GM12891 (cell line): ENCODE measurements around the gene PPM1A.

Experiments
- DNase-seq: peaks from one replicate; pipeline ENCODE4 v3.0.0; 2011; ENCODE audit warnings: low spot score; ENCODE audit not compliant: insufficient read length
- FAIRE-seq: peaks from 2 replicates; lab custom pipeline; 2011; peaks lifted over from hg19 to GRCh38; lab: Jason Lieb, UNC
- PAX5 ChIP-seq: IDR thresholded peaks from 2 replicates; pipeline ENCODE4 v1.6.1; 2011; ENCODE audit warnings: low read length, moderate library complexity, mild to moderate bottlenecking; ENCODE audit not compliant: insufficient read depth, severe bottlenecking
- POLR2A ChIP-seq: IDR thresholded peaks from 2 replicates; pipeline ENCODE4 v1.6.1; 2011; ENCODE audit warnings: low read depth, low read length, control low read depth
- POLR2AphosphoS5 ChIP-seq: IDR thresholded peaks from 2 replicates; pipeline ENCODE4 v1.6.1; 2011; ENCODE audit warnings: low read depth, low read length, control low read depth
- POU2F2 ChIP-seq: IDR thresholded peaks from 2 replicates; pipeline ENCODE4 v1.6.1; 2011; ENCODE audit warnings: low read depth, mild to moderate bottlenecking, control low read depth, low read length, moderate library complexity
- SPI1 ChIP-seq: IDR thresholded peaks from 2 replicates; pipeline ENCODE4 v1.6.1; 2011; ENCODE audit warnings: low read depth, low read length, control low read depth
- TAF1 ChIP-seq: IDR thresholded peaks from 2 replicates; pipeline ENCODE4 v1.6.1; 2011; ENCODE audit warnings: low read depth, low read length, control low read depth

PPM1A gene

GRCh38 chr14:60277605-60278190 lies 28.7 kb downstream of the PPM1A start:
- TF ChIP-seq TAF1 = no peak
- no peak for TF ChIP-seq SPI1
- TF ChIP-seq POU2F2 = no peak
- TF ChIP-seq POLR2AphosphoS5 = no peak
- TF ChIP-seq PAX5 = no peak
- no peak for TF ChIP-seq POLR2A
- DNase-seq (no peak), FAIRE-seq (peak; percentile 13)

- FAIRE-seq = no peak
Measured at GRCh38 chr14:60278350-60278749, 29.3 kb downstream of the PPM1A start.

GRCh38 chr14:60287452-60287851 lies 38.4 kb downstream of the PPM1A start:
- FAIRE-seq = no peak
- TF ChIP-seq PAX5 = no peak
- TF ChIP-seq POU2F2 = no peak
- no peak for TF ChIP-seq POLR2A
- TF ChIP-seq SPI1 = no peak
- no peak for TF ChIP-seq TAF1
- TF ChIP-seq POLR2AphosphoS5 = no peak
- no peak for DNase-seq

More at GRCh38 chr14:60278350-60278749, 29.3 kb downstream of the PPM1A start:
- DNase-seq = no peak
- TF ChIP-seq POU2F2 (no peak), PAX5 (no peak), TAF1 (no peak), POLR2A (no peak), POLR2AphosphoS5 (no peak), SPI1 (no peak)

DNA sequence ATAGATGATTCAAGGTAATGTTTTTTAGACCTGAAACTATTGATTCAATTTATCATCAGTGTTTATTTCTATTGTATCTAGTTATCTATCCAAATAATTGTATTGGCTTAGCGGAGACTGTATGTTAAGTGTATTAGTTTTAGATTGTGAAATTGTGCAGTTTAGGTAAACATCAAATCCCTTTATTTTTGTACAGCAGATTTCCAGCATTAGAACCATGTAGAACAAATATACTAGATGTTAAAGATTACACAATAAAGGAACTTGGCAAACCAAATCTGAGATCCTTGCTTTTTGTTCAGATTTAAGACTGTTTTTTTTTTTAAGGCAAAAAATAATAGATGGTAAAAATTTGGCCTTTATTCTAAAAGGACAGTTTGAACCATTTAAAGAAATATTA lies 39.3 kb downstream of the PPM1A start:
- FAIRE-seq = no peak
- no peak for DNase-seq
- TF ChIP-seq PAX5 (no peak), SPI1 (no peak), POLR2A (no peak), POU2F2 (no peak), TAF1 (no peak), POLR2AphosphoS5 (no peak)

DNA sequence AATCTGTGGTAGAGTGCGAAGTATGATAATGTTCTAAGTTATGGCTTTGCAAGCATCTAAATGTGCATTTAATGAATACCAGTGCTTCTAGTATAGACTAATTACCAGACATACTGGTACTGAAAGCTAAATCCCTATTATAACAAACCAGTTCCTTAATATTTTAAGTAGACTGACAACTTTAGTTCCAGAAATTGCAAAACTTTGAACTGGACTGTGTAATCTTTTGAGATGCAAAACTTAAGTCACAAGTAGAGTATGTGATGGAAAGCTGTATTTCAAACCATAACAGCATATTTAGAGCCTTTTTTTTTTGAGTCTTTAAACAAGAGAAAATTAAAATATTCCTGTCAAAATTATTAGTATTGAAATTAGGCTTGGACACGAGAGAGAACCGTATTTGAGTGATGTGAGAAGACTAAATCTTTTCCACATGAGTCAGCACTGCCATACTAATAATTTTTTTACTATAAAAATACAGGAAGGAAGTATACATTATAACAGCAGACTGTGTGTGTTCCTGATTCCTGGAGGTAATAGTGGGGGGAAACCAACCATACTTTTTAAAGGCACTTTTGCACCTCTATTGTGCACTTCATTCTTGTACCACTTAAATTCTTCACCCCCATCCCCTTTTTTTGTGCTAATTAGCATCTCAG lies 45.5 kb downstream of the PPM1A start:
- no peak for FAIRE-seq
- no peak for DNase-seq
- TF ChIP-seq POLR2AphosphoS5 (no peak), PAX5 (no peak), SPI1 (no peak), TAF1 (no peak), POU2F2 (no peak)

DNA sequence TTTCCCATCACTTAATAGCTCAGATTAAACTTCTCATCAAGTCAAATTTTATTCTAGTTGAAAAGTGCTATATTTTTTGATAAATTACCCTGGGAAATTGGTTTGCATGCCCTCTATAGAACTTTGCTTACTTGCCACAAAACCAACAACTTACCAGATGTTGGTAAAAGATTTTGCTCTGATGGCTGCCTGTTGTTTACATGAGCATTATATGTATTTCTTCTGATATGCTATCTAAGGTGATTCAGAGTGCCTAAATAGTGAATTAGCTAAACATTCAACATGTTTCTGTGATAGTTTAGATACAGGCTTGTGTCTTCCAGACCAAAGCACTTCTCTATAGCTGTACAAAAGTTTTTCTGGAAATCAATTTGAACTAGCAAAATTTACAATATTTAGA lies 51.0 kb downstream of the PPM1A start:
- no peak for DNase-seq
- TF ChIP-seq TAF1 (no peak), POLR2AphosphoS5 (no peak), SPI1 (no peak), POU2F2 (no peak), PAX5 (no peak), POLR2A (no peak)
- FAIRE-seq = no peak

GRCh38 chr14:60301685-60302084 lies 52.7 kb downstream of the PPM1A start:
- FAIRE-seq (no peak), DNase-seq (no peak)
- TF ChIP-seq PAX5 (no peak), POLR2AphosphoS5 (no peak), POU2F2 (no peak), TAF1 (no peak), POLR2A (no peak), SPI1 (no peak)

DNA sequence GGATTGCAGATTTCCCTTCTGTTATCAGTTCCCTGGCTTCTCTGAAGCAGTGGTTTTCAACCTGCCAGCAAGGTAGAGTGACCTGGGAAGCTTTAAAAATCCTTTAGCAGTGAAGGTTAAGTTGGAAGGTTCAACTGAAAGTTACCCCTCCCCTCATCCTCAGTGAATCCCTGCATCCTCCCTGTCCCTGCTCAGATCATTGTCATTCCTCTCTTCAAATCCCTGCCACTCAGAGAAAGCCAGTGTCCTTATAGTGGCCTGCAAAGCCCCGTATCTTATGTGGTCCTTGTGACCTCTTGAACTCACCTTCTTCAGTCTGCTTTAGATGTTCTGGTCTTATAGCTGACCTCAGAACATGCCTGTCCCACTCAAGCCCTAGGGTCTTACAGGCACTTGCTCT lies 53.6 kb downstream of the PPM1A start:
- FAIRE-seq = peak; percentile 76
- TF ChIP-seq POLR2AphosphoS5 (no peak), SPI1 (no peak), TAF1 (no peak), PAX5 (no peak), POLR2A (no peak), POU2F2 (no peak)

GRCh38 chr14:60303745-60304144 lies 54.7 kb downstream of the PPM1A start:
- TF ChIP-seq POLR2AphosphoS5 (no peak), POU2F2 (no peak), POLR2A (no peak), SPI1 (no peak), PAX5 (no peak), TAF1 (no peak)
- DNase-seq (no peak), FAIRE-seq (no peak)

More for the DNA sequence above, 53.6 kb downstream of the PPM1A start:
- DNase-seq = no peak
